Epithelial cell of esophagus (primary cell): Measurements from ENCODE around the gene ANGPTL7.
A peak's percentile ranks its signal among the peaks of the same experiment; 100 is the strongest.

Experiments
- DNase-seq: peaks from one replicate; pipeline ENCODE4 v3.0.0; 2010; ENCODE audit warnings: low read depth
- H3K4me3 ChIP-seq: 2 replicates; pipeline ENCODE4 v1.5.1; 2011; ENCODE audit warnings: mild to moderate bottlenecking, low read length, control low read depth
- CTCF ChIP-seq: IDR thresholded peaks from 2 replicates; pipeline ENCODE4 v1.5.1; 2011; ENCODE audit warnings: low read depth, mild to moderate bottlenecking, low read length, control low read depth, inconsistent platforms; ENCODE audit not compliant: insufficient read depth; ENCODE audit errors: missing control alignments

Gene ANGPTL7

GRCh38 chr1:11187494-11187893 lies 1.7 kb upstream of the ANGPTL7 start:
- no peak overlapping the region for H3K4me3 ChIP-seq
- DNase-seq, result no peak
- no peak for TF ChIP-seq CTCF

DNA sequence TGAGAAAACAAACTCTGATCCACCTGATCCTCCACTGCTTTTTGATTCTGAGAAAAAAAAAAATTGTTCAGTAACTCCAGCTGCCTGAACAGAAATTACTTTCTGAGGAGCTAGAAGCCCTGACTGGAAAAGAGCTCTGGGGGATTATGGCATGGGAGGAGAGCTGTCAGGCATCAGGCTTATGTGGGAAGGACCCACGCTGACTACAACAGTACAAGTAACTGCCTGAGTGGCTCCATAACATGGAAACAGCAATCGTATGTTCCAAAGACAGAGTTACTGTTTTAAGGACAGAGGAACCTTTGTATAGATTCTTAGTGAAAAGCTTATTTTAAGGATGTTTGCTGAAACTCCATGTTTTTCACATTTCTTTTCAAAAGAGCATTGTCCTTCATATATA lies 1.2 kb upstream of the ANGPTL7 start:
- no peak overlapping the region for H3K4me3 ChIP-seq
- TF ChIP-seq CTCF, result no peak
- DNase-seq, result no peak

- TF ChIP-seq CTCF, result no peak
- no peak overlapping the region for H3K4me3 ChIP-seq
- peak; percentile 53 for DNase-seq
Measured at GRCh38 chr1:11188381-11188780, 774 bp upstream of the ANGPTL7 start.

DNA sequence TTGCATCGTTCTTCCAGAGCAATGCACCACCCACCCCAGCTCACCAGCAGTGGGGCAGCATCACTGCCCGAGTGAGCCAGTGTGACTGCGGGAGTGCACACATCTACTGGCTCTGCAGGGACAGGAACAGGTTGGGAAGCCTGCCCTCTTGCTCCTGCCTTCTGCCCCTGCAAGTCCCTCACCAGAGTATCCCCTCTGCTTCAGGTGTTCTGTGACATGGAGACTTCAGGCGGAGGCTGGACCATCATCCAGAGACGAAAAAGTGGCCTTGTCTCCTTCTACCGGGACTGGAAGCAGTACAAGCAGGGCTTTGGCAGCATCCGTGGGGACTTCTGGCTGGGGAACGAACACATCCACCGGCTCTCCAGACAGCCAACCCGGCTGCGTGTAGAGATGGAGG lies 4.2 kb downstream of the ANGPTL7 start:
- H3K4me3 ChIP-seq, result no peak overlapping the region
- no peak for DNase-seq
- no peak for TF ChIP-seq CTCF

GRCh38 chr1:11194407-11195176 lies 5.4 kb downstream of the ANGPTL7 start:
- no peak for DNase-seq
- TF ChIP-seq CTCF, result no peak
- H3K4me3 ChIP-seq, result no peak overlapping the region

DNA sequence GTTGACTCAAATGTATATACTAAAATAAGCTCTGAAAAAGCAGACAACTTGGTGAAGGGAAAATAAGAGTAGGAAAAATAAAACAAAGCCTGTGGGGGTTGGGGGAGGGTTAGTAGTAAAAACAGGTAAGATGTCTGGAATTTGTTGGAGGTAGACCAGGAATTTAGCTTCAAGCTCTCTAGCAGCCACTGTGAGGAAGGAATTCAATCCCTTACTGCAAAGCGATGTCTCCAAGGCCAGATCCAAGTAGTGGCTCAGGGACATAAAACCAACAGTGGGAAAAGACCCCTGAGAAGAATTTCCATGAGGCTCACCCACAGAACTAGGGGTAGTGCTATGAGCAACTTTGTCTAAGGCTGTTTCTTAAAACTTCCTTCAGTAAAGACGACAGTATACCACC lies 7.8 kb downstream of the ANGPTL7 start:
- TF ChIP-seq CTCF, result no peak
- no peak for DNase-seq
- no peak overlapping the region for H3K4me3 ChIP-seq

- TF ChIP-seq CTCF, result no peak
- no peak overlapping the region for H3K4me3 ChIP-seq
- no peak for DNase-seq
Measured at GRCh38 chr1:11197359-11197758, 8.2 kb downstream of the ANGPTL7 start.
